Lower lobe of right lung (tissue), 2 donors: ENCODE results near the gene ZNF784. TPM values are rescaled to one million over a fixed set of nuclear protein-coding genes. Genes with fewer than 3 reads are reported as not detected.

ENCODE experiments used
- ATAC-seq, 2 donors: fragments of 200-7000 bp; cut with Tn5 transposase; one replicate each; pipeline ENCODE4 v1.9.1; 2020 to 2022; ENCODE audit warnings: mild to moderate bottlenecking in 2 of 2, moderate library complexity in 2 of 2
- DNase-seq: peaks from one replicate; pipeline ENCODE4 v3.0.0-alpha.2; 2020
- H3K27ac ChIP-seq: fragments of 200-600 bp; one replicate; pipeline ENCODE4 v1.8.0; 2022
- H3K27me3 ChIP-seq: fragments of 200-600 bp; one replicate; pipeline ENCODE4 v1.8.0; 2022; ENCODE audit warnings: low read depth
- H3K36me3 ChIP-seq: fragments of 200-600 bp; one replicate; pipeline ENCODE4 v1.8.0; 2022; ENCODE audit warnings: mild to moderate bottlenecking
- H3K4me1 ChIP-seq: fragments of 200-600 bp; one replicate; pipeline ENCODE4 v1.8.0; 2022
- H3K4me3 ChIP-seq: fragments of 200-600 bp; one replicate; pipeline ENCODE4 v1.8.0; 2022; ENCODE audit warnings: mild to moderate bottlenecking
- H3K9me3 ChIP-seq: fragments of 200-600 bp; one replicate; pipeline ENCODE4 v1.8.0; 2022
- CTCF ChIP-seq: fragments of 200-600 bp; IDR thresholded peaks from one replicate; pipeline ENCODE4 v1.8.0; 2022; ENCODE audit warnings: antibody characterized with exemption, mild to moderate bottlenecking
- intact Hi-C: fragments of 100-400 bp; cut with DNase I; formaldehyde crosslinking; loops from one replicate; pipeline ENCODE4 v1.11.0; 2022
- total RNA-seq: library from RNA; stranded (reverse); fragmentation: NEBNext Ultra II Directional; extraction: Animal tissue kit (Norgen Biotek cat#: 25700); gene quantifications from one replicate; pipeline ENCODE4 v1.2.1, GENCODE V29; 2021
- donor health status: DM: no; HTN: yes; CAD: no; lungs with severe emphysema.

ZNF784 gene
- total RNA-seq, 1 donor from 2014 or later: 7.1 TPM

- Histone ChIP-seq H3K4me1 (peaks cover 39% of the 10 kb centered on the region), H3K36me3 (peaks cover 33% of the 10 kb centered on the region), H3K27ac (no peak overlapping the region), H3K4me3 (no peak overlapping the region), H3K27me3 (no peaks in the 10 kb centered on the region), H3K9me3 (no peaks in the 10 kb centered on the region)
- intact Hi-C loops: no loop called here
- DNase-seq (no peak), ATAC-seq (no peak)
- TF ChIP-seq CTCF: no peak
Measured at GRCh38 chr19:55615543-55616394, 8.6 kb downstream of the ZNF784 start.

DNA sequence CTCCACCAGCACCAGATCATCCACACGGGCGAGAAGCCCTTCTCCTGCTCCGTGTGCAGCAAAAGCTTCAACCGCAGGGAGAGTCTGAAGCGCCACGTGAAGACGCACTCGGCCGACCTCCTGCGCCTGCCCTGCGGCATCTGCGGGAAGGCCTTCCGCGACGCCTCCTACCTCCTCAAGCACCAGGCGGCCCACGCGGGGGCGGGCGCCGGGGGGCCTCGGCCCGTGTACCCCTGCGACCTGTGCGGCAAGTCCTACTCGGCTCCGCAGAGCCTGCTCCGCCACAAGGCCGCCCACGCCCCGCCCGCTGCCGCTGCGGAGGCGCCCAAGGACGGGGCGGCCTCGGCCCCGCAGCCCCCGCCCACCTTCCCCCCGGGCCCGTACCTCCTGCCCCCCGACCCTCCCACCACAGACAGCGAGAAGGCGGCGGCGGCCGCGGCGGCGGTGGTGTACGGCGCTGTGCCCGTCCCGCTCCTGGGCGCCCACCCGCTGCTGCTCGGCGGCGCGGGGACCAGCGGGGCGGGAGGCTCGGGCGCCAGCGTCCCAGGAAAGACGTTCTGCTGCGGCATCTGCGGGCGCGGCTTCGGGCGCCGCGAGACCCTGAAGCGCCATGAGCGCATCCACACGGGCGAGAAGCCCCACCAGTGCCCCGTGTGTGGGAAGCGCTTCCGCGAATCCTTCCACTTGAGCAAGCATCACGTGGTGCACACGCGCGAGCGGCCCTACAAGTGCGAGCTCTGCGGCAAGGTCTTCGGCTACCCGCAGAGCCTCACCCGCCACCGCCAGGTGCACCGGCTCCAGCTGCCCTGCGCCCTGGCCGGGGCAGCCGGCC lies 9.4 kb downstream of the ZNF784 start:
- Histone ChIP-seq H3K4me1 (peaks cover 31% of the 10 kb centered on the region), H3K27me3 (no peaks in the 10 kb centered on the region), H3K4me3 (no peak overlapping the region), H3K9me3 (no peaks in the 10 kb centered on the region), H3K27ac (no peak overlapping the region), H3K36me3 (peaks cover 41% of the 10 kb centered on the region)
- intact Hi-C loops: no loop called here
- TF ChIP-seq CTCF: no peak
- DNase-seq (no peak), ATAC-seq (no peak)

GRCh38 chr19:55613930-55614710 lies 10.2 kb downstream of the ZNF784 start:
- no peak for ATAC-seq
- no peak overlapping the region for H3K27ac ChIP-seq
- no peak overlapping the region for H3K4me3 ChIP-seq
- no peak for TF ChIP-seq CTCF
- no peaks in the 10 kb centered on the region for H3K27me3 ChIP-seq
- H3K4me1 ChIP-seq: peaks cover 23% of the 10 kb centered on the region
- DNase-seq: no peak
- intact Hi-C loops: no loop called here
- peaks cover 49% of the 10 kb centered on the region for H3K36me3 ChIP-seq
- H3K9me3 ChIP-seq: no peaks in the 10 kb centered on the region

- Histone ChIP-seq H3K4me3 (no peak overlapping the region), H3K9me3 (no peaks in the 10 kb centered on the region), H3K4me1 (peaks cover 16% of the 10 kb centered on the region), H3K36me3 (peaks cover 53% of the 10 kb centered on the region), H3K27me3 (no peaks in the 10 kb centered on the region), H3K27ac (no peak overlapping the region)
- intact Hi-C loops: no loop called here
- ATAC-seq (no peak), DNase-seq (no peak)
- TF ChIP-seq CTCF: no peak
Measured at GRCh38 chr19:55613396-55613795, 11.0 kb downstream of the ZNF784 start.

GRCh38 chr19:55611983-55612645 lies 12.3 kb downstream of the ZNF784 start:
- peaks cover 49% of the 10 kb centered on the region for H3K36me3 ChIP-seq
- H3K27ac ChIP-seq: peak overlapping the region; percentile 26
- no peak for DNase-seq
- ATAC-seq: no peak
- no peaks in the 10 kb centered on the region for H3K27me3 ChIP-seq
- H3K9me3 ChIP-seq: no peaks in the 10 kb centered on the region
- TF ChIP-seq CTCF: no peak
- intact Hi-C loops: no loop called here
- H3K4me3 ChIP-seq: no peak overlapping the region
- peaks cover 17% of the 10 kb centered on the region for H3K4me1 ChIP-seq
